Measurements from ENCODE around the gene CLIP2. TPM values are rescaled to one million over a fixed set of nuclear protein-coding genes. Genes with fewer than 3 reads are reported as not detected.
A peak's percentile ranks its signal among the peaks of the same experiment; 100 is the strongest.

CLIP2 gene
- total RNA-seq, 1 donor from 2014 or later = 42.0 TPM

GRCh38 chr7:74284781-74285259, 4.4 kb upstream of the CLIP2 start:
- H3K4me3 Mint-ChIP-seq (ENCODE audit: low read depth) = no peak overlapping the region
- no peak for TF ChIP-seq CTCF (IDR thresholded peaks at IDR 0.05; ENCODE audit: unreplicated experiment)
- H3K4me1 Mint-ChIP-seq (ENCODE audit: low read depth) = peaks cover 12% of the 10 kb centered on the region
- H3K27me3 Mint-ChIP-seq = peaks cover 34% of the 10 kb centered on the region
- H3K9me3 Mint-ChIP-seq (ENCODE audit: low read depth) = no peaks in the 10 kb centered on the region
- H3K27ac Mint-ChIP-seq = no peak overlapping the region
- DNase-seq (ENCODE audit: low spot score, unreplicated experiment) = no peak
- H3K36me3 Mint-ChIP-seq (ENCODE audit: insufficient read depth) = no peaks in the 10 kb centered on the region

GRCh38 chr7:74286131-74286530, 3.1 kb upstream of the CLIP2 start:
- no peaks in the 10 kb centered on the region for H3K9me3 Mint-ChIP-seq (ENCODE audit: low read depth)
- TF ChIP-seq CTCF (IDR thresholded peaks at IDR 0.05; ENCODE audit: unreplicated experiment) = no peak
- DNase-seq (ENCODE audit: low spot score, unreplicated experiment) = no peak
- H3K27ac Mint-ChIP-seq = no peak overlapping the region
- H3K4me1 Mint-ChIP-seq (ENCODE audit: low read depth) = peaks cover 15% of the 10 kb centered on the region
- no peak overlapping the region for H3K4me3 Mint-ChIP-seq (ENCODE audit: low read depth)
- H3K36me3 Mint-ChIP-seq (ENCODE audit: insufficient read depth) = no peaks in the 10 kb centered on the region
- peaks cover 32% of the 10 kb centered on the region for H3K27me3 Mint-ChIP-seq

- no peak overlapping the region for H3K4me3 Mint-ChIP-seq (ENCODE audit: low read depth)
- peak overlapping the region; percentile 17 for H3K27ac Mint-ChIP-seq
- peaks cover 31% of the 10 kb centered on the region for H3K27me3 Mint-ChIP-seq
- TF ChIP-seq CTCF (IDR thresholded peaks at IDR 0.05; ENCODE audit: unreplicated experiment) = no peak
- H3K9me3 Mint-ChIP-seq (ENCODE audit: low read depth) = no peaks in the 10 kb centered on the region
- H3K4me1 Mint-ChIP-seq (ENCODE audit: low read depth) = peaks cover 20% of the 10 kb centered on the region
- H3K36me3 Mint-ChIP-seq (ENCODE audit: insufficient read depth) = no peaks in the 10 kb centered on the region
- DNase-seq (ENCODE audit: low spot score, unreplicated experiment) = no peak
Measured at GRCh38 chr7:74287303-74288033, 1.7 kb upstream of the CLIP2 start.

- Mint-ChIP-seq H3K4me3 (ENCODE audit: low read depth) (peak overlapping the region; percentile 76), H3K36me3 (ENCODE audit: insufficient read depth) (no peaks in the 10 kb centered on the region), H3K27ac (no peak overlapping the region), H3K4me1 (ENCODE audit: low read depth) (peaks cover 27% of the 10 kb centered on the region), H3K9me3 (ENCODE audit: low read depth) (no peaks in the 10 kb centered on the region), H3K27me3 (peaks cover 28% of the 10 kb centered on the region)
- DNase-seq (ENCODE audit: low spot score, unreplicated experiment) = no peak
- no peak for TF ChIP-seq CTCF (IDR thresholded peaks at IDR 0.05; ENCODE audit: unreplicated experiment)
Measured at GRCh38 chr7:74288034-74288881, 949 bp upstream of the CLIP2 start.
